Amniotic epithelial cell (primary cell): ENCODE data around the gene ANKRD66.
A peak's percentile ranks its signal among the peaks of the same experiment; 100 is the strongest.
"Not testable (repeated sequence)": the region's sequence is repeated elsewhere in the genome, so short reads cannot be mapped to it uniquely, and the experiment has no call there.

Experiments
- DNase-seq: peaks from one replicate; pipeline ENCODE4 v3.0.0-alpha.2; 2010; ENCODE audit warnings: low read depth

ANKRD66 gene

DNA sequence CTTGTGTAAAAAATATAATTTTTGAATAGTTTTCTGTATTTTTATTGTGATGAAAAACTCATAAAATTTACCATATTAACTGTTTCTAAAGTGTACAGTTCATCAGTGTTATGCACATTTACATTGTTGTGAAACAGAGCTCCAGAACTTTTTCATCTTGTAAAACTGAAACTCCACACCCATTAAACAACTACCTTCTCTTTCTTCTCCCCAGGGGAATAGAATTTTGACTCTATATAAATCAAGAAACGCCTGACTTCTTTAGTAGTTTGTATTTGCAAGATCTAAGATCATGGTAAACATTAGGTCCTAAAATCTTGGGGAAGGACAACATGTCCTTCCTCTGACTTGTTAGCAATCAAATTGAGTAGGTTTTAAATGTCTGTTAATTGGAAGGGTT lies 9.1 kb downstream of the ANKRD66 start:
- no peak for DNase-seq

DNA sequence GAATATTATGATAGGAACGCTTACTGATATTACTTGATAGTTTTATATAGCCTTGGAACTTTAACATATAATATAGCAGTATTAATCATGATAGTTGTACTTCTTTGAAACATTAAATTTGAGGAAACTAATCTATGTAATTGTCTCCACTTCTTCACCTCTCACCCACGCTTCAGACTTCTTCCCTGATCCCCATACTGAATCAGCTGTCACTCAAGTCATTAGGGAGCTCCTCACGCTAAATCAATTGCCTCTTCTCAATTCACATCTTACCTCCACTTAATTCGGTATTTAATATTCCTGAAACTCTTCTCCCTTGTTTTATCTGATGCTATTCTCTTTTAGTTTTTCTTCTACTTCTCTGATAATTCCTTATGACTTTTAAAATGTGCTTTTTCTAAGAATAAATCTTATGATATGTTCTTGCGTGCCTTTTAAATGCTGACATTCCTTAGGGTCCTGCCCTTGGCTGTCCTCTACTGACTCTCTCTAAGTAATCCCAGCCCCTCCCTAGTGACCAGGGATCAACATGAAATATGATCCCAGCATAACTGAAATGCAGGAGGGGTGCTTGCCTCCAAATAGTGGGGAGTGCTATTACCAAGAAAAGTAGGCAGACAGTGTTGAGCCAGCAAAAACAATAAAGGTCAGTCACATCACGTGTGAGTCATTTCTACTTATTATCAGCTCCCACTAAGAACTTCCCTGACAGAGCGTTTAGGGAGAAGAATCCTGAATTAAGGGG lies 9.9 kb downstream of the ANKRD66 start:
- DNase-seq: no peak

DNA sequence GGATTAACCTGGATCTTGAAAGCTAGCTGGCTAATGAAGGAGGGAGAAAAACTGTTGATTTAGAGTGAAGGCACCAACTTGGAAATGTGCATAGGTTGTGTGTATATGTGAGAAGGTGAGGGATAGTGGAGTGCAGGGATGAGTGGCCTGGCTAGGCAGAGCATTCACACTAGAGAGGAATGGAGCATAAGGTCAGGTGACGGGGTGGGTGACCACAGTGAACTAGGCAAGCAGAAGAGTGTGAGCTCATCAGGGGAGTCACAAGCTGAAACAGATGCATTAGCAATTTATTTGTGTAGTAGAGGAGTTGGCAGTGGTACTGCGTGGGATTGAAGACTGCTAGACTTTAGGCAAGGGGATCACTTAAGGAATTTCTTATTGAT lies 10.5 kb downstream of the ANKRD66 start:
- DNase-seq: no peak

DNA sequence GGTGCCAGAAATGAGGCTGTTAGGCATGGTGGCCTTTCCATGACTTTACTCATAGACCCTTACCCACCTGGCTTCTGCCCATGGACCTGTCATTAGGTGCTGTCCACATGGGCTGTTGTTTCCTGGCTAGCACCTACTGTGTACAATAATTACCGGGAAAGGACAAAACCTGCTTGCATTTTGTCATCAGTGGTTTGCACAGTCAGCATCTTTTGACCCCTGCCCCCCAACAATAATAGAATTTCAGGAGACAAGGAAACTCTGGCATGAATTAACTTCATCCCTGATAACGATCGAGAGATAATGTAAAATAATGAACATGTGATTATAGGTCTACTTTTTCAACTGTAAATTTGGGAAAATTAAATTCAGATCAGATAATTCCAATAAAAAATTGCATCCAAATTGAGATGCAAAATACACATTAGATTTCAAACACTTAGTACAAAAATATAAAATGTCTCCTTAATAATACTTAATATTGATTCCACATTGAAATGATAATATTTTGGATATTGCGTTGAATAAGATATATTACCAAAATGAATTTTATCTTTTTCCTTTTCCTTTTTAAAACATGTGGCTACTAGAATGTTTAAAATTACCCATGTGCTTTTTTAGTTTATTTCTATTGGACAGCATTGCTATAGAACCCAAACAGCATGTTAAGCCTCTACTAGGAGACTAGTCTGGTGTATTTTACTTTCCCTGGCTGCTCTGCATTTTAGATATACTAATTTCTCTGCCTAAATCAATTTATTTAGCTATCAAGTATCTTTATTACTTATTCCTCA lies 12.4 kb downstream of the ANKRD66 start:
- no peak for DNase-seq

DNA sequence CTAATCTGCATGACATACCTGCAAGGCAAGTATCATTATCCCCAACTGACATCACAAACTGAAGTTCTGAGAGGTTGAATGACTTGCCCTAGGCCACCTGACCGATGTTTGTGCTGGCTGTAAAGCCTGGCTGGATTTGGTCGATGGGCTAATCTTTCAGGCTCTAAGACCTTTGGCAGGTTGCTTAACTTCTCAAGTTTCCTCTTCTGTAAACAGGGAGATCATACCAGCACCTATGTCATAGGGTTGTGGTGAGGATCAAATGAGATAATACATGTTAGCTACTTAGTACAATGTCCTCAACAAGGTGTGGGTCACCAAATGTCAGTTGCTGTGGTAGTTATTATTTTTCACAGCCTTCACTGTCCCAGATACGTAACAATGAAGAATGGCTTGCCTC lies 14.2 kb downstream of the ANKRD66 start:
- no peak for DNase-seq

DNA sequence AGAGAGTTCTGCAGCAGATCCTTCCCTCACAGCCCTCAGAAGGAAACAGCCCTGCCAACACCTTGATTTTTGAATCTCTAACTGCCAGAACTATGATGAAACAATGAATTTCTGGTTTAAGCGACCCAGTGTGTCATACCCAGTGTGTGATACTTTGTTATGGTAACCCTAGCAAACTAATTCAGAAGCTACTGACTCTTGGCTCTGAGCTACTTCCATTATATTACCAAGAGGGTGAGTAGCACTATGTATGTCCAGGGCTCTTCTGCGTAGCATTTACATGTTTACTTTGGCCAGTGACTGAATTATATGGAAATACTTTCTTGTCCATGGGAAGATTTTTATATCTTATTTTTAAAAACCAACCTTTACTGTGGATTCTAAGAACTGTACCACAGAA lies 16.7 kb downstream of the ANKRD66 start:
- DNase-seq: no peak

DNA sequence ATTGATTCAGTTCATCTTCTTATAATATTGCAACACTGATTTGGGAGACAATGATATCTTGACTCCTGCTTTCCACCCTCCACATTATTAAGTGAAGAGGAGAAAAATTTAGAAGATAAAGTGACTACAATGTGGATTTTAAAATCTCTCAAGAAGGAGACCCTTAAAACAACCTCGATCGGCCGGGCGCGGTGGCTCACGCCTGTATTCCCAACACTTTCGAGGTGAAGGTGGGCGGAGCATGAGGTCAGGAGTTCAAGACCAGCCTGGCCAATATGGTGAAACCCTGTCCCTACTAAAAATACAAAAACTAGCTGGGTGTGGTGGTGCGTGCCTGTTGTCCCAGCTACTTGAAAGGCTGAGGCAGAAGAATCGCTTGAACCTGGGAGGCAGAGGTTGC lies 17.5 kb downstream of the ANKRD66 start:
- DNase-seq: not testable (repeated sequence)

DNA sequence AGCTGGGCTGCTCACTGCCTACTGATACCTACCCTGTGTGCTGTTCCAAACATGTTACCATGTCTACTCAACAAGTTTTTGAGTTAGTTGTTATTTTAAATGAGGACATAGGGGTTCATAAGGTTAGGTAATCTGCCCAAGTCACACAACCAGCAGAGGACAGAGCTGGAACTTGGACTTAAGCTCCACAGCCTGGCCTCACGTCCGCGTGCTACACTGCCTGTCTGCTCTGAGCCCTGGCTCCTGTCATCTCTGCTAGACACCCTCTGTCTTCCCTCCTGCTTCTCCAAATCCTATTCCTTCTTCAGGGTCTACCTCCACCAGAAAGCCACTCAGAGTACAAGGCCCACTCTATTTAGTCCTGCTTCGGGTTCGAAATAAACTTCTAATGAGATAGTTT lies 18.2 kb downstream of the ANKRD66 start:
- DNase-seq: no peak

DNA sequence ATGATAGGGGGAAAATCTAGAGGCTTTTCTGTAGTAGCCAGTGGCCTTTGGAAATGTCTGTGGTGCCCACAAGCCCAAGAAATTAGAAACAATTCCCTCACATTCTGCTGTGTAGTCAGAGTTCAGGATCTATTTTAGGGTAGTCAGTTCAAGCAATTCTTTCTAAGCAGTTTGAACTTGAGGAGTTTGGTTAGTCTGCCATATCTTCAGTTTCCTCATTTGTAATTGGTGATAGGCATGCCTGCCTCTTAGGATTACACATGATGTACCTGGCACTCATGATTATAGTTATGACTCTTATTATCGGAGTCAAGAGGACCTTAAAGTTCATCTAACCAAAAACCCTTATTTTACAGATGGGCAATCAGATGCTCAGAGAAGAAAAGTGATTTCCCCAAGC lies 25.3 kb downstream of the ANKRD66 start:
- DNase-seq: no peak

DNA sequence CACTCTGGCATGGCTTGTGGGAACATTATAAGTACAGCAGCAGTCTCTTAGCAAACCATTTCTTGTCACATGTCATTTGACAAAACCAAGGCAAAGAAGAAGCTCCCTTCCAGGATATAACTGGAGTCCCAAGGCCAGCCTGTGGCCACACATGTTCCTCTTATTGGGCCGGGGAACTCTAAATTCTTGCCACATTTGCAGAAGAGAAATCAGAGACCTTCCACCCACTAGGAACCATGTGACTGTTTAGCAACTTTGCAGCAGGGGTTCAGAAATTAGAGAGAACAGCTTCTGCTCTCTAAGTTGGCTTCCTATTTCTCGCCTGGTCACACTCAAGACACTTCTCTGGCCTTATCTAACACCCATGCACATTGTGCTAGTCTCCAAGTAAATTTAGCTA lies 26.0 kb downstream of the ANKRD66 start:
- no peak for DNase-seq

DNA sequence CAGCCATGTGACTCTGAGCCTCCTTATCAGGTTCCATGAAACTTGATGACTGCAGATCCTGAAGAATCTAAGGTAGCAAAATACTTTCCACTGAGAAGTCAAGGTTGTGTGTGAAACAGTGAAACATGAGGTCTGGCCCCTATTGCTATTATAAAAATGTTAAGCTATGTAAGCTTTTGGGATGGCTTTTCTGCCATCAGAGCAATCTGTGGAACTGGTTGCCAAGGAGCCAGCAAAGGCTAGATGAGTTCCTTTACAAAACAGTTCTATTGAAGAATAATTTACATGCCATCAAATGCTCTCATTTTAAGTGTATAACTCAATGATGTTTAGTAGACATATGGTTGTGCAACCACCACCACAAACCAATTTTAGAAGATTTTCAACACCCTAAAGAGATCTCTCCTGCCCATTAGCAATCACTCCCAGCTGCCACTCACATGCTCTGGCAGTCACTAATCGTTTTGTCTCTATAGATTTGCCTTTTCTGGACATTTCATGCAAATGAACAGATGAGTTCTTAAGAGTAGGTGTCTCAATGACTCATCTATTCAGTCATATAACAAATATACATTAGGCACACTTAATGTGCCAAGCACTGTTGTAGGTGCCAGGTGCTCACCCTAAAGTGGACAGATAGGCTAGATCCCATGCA lies 26.6 kb downstream of the ANKRD66 start:
- no peak for DNase-seq

DNA sequence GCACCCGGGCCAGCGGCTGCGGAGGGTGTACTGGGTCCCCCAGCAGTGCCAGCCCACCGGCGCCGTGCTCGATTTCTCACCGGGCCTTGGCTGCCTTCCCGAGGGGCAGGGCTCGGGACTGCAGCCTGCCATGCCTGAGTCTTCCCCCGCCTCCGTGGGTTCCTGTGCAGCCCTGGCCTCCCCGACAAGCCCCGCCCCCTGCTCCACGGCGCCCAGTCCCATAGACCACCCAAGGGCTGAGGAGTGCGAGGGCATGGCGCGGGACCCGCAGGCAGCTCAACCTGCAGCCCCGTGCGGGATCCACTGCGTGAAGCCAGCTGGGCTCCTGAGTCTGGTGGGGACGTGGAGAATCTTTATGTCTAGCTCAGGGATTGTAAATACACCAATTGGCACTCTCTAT lies 28.0 kb downstream of the ANKRD66 start:
- DNase-seq: not testable (repeated sequence)

DNA sequence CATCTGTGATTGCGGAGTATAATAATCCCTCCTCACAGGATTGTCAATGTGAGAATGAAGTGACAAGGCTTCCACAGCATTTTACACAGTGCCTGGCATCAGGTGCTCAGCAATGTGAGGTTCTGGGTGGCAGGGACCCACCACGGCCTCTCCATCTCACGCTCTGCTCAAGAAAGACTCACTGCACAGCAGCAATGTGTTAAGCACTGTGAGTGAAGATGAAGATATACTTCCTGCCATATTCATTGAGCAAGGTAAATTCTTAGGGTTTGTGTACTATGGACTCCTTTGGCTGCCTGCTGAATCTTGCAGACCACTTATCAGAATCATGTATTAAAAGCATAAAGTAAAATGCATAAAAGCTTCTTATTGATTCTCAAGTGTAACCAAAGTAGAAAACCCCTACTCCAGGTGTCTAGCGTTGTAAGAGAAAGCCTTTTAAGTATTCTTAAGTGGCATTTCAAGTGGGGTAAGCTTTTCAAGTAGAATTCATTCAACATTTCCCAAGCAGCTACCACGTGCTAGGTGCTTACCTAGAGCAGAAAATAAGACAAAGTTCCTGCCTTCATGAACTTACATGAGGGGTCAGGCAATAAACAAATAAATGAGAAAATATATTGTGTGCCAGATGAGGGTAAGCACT lies 29.5 kb downstream of the ANKRD66 start:
- no peak for DNase-seq

DNA sequence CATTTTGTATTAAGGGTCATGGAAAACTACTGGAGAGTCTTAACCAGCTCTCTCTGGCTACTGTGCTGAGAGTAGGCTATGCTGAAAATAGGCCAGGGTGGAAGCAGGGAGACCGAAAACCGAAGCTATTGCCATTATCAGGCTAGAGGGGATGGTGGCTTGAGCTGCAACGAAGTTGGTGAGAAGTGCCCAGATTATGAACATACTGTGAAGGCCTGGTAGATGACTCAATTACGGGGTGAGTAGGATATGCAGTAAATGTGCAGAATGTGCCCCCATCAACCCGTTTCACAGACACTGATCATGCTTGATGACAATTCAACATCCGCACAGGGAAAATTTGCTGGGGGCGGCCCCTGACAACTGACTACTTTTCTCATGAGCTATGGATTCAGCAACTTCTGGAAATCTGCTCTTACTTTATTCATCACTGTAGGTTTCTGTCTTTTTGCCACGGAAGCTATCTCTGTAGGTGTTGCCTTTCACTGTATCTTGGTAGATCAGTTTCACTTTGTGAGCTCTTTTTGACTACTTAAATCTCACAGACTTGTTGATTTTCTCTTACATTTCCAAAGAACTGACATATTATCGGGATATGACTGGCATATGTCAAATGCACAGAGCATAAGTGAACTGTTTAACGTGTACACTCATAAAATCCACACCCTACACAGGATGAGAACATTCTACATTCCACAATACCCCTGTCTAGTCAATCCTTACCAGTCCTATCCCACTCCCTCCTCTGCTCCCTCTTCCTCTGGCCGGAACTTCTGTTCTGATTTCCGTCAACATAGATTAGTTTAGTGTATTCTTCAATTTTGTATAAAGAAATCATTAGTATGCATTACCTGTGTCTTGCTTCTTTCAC lies 31.0 kb downstream of the ANKRD66 start:
- DNase-seq: no peak

DNA sequence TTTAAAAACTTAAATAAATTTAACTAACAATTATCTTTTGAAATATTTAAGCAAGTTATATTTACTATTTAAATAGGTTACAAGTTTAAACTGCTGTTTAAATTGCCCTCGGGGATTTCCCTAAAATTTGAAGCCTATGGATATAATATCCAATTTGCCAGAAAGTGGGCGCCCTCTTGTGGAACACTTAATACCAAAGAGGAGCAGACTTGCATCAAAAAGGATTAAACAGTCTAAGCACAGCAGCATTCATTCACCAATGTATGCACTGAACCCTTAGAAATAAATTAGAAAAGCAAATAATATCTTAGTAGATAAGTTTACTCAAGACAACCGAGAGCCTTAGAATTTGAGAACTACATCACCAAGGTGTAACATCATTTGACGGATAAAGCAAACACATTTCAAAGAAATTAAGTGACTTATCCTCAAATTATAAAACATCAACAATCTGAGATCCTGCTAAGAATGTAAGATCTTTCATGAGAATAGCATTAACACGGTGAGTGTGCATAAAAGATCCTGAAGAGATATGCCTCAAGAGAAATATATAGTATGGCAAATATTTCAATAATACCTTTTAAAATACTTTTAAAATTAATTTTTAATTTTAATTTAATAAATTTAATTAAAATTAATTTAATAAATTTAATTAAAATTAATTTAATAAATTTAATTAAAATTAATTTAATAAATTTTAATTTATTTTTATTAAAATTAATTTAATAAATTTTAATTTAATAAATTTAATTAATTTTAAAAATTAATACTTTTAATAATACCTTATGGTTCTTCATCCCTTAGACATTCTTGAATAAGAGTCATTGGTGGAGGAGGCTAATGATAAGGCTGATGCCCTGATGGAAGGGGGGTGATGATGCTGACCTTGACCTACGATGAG lies 35.0 kb downstream of the ANKRD66 start:
- DNase-seq: peak; percentile 45

DNA sequence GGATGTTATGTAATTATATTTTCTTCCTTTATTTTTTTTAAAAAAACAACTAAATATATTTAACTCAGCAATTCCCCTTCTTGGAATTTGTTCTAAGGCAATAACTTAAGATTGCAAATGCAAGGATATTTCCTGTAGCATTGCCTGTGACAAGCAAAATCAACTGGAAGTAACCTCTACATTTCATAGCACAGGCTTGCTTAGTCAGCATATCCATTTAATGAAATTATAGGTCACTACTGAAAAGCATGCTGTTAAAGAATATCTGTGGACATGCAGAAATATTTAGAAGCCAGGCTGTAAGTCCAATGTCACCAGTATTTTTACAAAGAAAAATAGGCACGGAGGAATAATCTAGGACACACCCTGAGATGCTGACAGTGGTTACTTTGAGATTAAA lies 37.8 kb downstream of the ANKRD66 start:
- DNase-seq: no peak

DNA sequence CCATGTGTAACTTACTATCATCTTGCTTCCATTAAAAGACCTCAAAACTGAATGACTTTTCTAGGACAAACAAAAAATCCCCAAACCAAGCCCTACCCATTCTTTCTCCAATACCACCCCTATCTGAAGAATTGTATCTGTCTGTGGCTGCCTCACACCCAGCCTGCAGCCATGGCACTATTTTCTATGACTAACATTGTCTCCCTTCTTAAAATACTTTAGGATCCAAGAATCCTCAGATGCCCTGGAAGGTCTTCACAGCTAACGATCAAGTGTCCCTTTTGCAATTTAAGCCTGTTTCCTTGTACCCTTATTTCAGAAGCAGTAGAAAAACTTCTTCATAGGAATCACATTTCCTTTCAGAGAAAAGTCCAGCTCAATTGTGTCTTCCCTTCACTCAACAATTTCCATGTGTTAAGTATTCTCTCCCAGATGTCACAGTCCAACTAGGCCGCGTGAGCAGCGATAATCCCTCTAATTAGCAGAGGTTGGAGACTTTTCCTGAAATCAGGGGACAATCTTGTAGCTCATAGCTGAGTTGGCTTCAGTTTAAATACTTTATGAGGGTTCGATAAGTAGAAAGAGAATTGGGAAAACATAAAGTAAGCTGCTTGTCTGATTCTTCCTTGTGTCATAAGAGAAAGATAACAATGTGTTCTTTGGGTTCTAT lies 41.3 kb downstream of the ANKRD66 start:
- DNase-seq: no peak

DNA sequence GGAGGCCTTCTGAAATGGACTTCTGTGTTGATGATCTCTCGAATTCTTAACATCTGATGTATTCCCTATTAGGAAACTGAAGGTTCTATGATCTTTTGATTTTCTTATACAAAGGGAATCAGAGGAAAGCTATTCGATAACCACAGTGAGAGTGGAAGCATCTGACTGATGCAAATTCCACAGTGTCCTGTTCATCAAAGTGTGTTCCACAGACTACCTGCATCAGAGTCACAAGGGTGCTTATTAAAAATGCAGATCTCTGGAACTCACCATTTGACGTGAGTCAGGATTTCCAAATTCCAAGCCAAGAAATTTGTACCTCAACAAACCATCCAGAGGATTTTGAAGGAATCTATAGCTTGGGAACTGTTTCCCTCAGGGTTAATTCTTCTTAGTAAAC lies 42.1 kb downstream of the ANKRD66 start:
- DNase-seq: no peak

DNA sequence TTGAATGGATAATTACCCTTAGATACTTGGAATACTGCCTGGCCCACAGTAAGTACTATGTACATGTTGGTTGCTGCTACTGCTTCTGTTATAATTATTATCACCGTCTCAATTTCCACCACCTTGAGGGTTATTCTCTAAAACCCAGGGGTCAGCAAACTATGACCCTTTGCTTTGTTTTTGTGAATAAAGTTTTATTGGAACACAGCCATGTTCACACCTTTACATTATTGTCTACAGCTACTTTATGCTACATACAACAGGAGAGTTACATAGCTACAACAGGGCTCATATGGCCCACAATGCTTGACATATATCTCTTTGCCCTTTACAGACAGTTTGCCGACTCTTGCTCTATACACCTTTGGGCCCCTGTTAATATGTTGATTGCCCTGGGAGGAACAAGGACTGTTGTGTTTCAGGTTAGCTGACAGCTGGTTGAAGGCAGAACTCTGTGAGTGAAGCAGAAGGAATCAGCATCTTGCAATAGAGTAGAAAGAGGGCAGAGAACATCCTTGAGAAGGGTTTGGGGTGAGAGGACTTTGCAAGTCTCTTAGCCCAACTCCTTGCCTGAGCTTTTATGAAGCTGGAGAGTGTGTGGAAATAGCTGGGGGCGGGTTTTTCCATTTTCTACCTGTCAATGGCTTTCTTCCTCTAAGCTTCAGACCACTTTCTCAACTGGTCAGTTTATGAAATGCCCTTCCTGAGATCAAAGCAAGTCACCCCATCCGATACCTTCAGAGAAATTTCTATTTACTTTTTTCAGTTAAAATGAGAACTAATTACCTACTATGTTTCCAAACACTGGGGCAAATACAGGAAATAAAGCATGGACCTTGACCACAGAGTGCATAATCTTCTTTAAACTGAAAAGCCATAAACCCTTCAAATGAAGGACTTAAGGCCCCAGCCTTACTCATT lies 43.0 kb downstream of the ANKRD66 start:
- DNase-seq: no peak
